Non-pigmented ciliary epithelial cell (primary cell): ENCODE data around the gene CCDC187.

ENCODE experiments used
- DNase-seq: peaks from one replicate; pipeline ENCODE4 v3.0.0-alpha.2; 2010; ENCODE audit warnings: low read depth

CCDC187 gene

GRCh38 chr9:136297016-136297691, 6.7 kb downstream of the CCDC187 start:
- no peak for DNase-seq

- DNase-seq = no peak
These were observed 7.4 kb downstream of the CCDC187 start for GRCh38 chr9:136296434-136297015.

GRCh38 chr9:136295542-136296433, 8.1 kb downstream of the CCDC187 start:
- no peak for DNase-seq

GRCh38 chr9:136295055-136295454, 8.8 kb downstream of the CCDC187 start:
- no peak for DNase-seq

- DNase-seq = no peak
These were observed 9.5 kb downstream of the CCDC187 start for GRCh38 chr9:136294437-136294836.

GRCh38 chr9:136293476-136294077, 10.3 kb downstream of the CCDC187 start:
- DNase-seq = no peak

- DNase-seq = no peak
These were observed 11.1 kb downstream of the CCDC187 start for GRCh38 chr9:136292591-136293448.

GRCh38 chr9:136292026-136292538, 11.8 kb downstream of the CCDC187 start:
- no peak for DNase-seq

GRCh38 chr9:136291306-136292025, 12.4 kb downstream of the CCDC187 start:
- DNase-seq = no peak

GRCh38 chr9:136290508-136291000, 13.3 kb downstream of the CCDC187 start:
- DNase-seq = no peak

- DNase-seq = no peak
These were observed 14.0 kb downstream of the CCDC187 start for GRCh38 chr9:136289651-136290507.

- DNase-seq = no peak
These were observed 15.7 kb downstream of the CCDC187 start for GRCh38 chr9:136287960-136288753.

- no peak for DNase-seq
These were observed 16.9 kb downstream of the CCDC187 start for GRCh38 chr9:136286987-136287379.

GRCh38 chr9:136286359-136286986, 17.4 kb downstream of the CCDC187 start:
- no peak for DNase-seq

GRCh38 chr9:136285501-136286358, 18.2 kb downstream of the CCDC187 start:
- DNase-seq = no peak

- DNase-seq = no peak
These were observed 18.9 kb downstream of the CCDC187 start for GRCh38 chr9:136284951-136285350.

- DNase-seq = no peak
These were observed 19.6 kb downstream of the CCDC187 start for GRCh38 chr9:136284311-136284710.
